H9 (cell line): ENCODE results near the gene IGSF22. TPM values are rescaled to one million over a fixed set of nuclear protein-coding genes. Genes with fewer than 3 reads are reported as not detected.
A peak's percentile ranks its signal among the peaks of the same experiment; 100 is the strongest.

ENCODE experiments used
- DNase-seq: peaks from one replicate; pipeline ENCODE4 v3.0.0-alpha.2; 2017
- H2AFZ ChIP-seq: one replicate; pipeline ENCODE4 v1.6.1; 2013; ENCODE audit warnings: mild to moderate bottlenecking, low read length, control low read depth, moderate library complexity
- H2AK5ac ChIP-seq: 2 replicates; pipeline ENCODE4 v1.6.1; 2013; ENCODE audit warnings: low read length, control low read depth, mixed read lengths; ENCODE audit not compliant: insufficient read length
- H2BK120ac ChIP-seq: one replicate; pipeline ENCODE4 v1.6.1; 2013; ENCODE audit warnings: low read depth, mild to moderate bottlenecking, low read length, control low read depth, inconsistent platforms; ENCODE audit not compliant: poor library complexity, severe bottlenecking
- H2BK12ac ChIP-seq: 2 replicates; pipeline ENCODE4 v1.6.1; 2013; ENCODE audit warnings: low read length, control low read depth, mixed read lengths, low read depth; ENCODE audit not compliant: insufficient read length
- H2BK15ac ChIP-seq: 2 replicates; pipeline ENCODE4 v1.6.1; 2013; ENCODE audit warnings: low read depth, low read length, control low read depth
- H2BK20ac ChIP-seq: one replicate; pipeline ENCODE4 v1.6.1; 2013; ENCODE audit warnings: low read depth, mild to moderate bottlenecking, low read length, control low read depth, inconsistent platforms; ENCODE audit not compliant: poor library complexity, severe bottlenecking
- H2BK5ac ChIP-seq: 2 replicates; pipeline ENCODE4 v1.6.1; 2013; ENCODE audit warnings: low read length, control low read depth, mixed read lengths; ENCODE audit not compliant: insufficient read length
- H3K14ac ChIP-seq: 2 replicates; pipeline ENCODE4 v1.6.1; 2013; ENCODE audit warnings: low read length, control low read depth; ENCODE audit not compliant: insufficient read depth
- H3K18ac ChIP-seq: 2 replicates; pipeline ENCODE4 v1.6.1; 2013; ENCODE audit warnings: low read depth, mild to moderate bottlenecking, mixed read lengths, low read length, control low read depth; ENCODE audit not compliant: insufficient read length
- H3K23ac ChIP-seq: 2 replicates; pipeline ENCODE4 v1.6.1; 2013; ENCODE audit warnings: low read length, control low read depth, mixed read lengths, low read depth; ENCODE audit not compliant: insufficient read length
- H3K23me2 ChIP-seq: 2 replicates; pipeline ENCODE4 v1.6.1; 2013; ENCODE audit warnings: low read depth, mild to moderate bottlenecking, mixed read lengths, low read length, control low read depth; ENCODE audit not compliant: insufficient read length, poor library complexity, severe bottlenecking
- H3K27ac ChIP-seq: 2 replicates; pipeline ENCODE4 v1.5.1; 2013; ENCODE audit warnings: low read length, control low read depth, mixed read lengths, low read depth; ENCODE audit not compliant: insufficient read length
- H3K27me3 ChIP-seq: 2 replicates; pipeline ENCODE4 v1.6.1; 2013; ENCODE audit warnings: low read length, control low read depth, inconsistent platforms; ENCODE audit not compliant: insufficient read depth
- H3K4ac ChIP-seq: 2 replicates; pipeline ENCODE4 v1.6.1; 2013; ENCODE audit warnings: low read depth, mild to moderate bottlenecking, control low read depth, inconsistent platforms, low read length, moderate library complexity
- H3K4me1 ChIP-seq: 2 replicates; pipeline ENCODE4 v1.6.1; 2013; ENCODE audit warnings: low read length, control low read depth, inconsistent platforms; ENCODE audit not compliant: insufficient read depth
- H3K4me2 ChIP-seq: 2 replicates; pipeline ENCODE4 v1.6.1; 2013; ENCODE audit warnings: low read length, control low read depth, mixed read lengths; ENCODE audit not compliant: insufficient read length, insufficient read depth
- H3K56ac ChIP-seq: 2 replicates; pipeline ENCODE4 v1.6.1; 2013; ENCODE audit warnings: low read depth, mild to moderate bottlenecking, mixed read lengths, low read length, control low read depth; ENCODE audit not compliant: insufficient read length
- H3K79me1 ChIP-seq: 2 replicates; pipeline ENCODE4 v1.6.1; 2013; ENCODE audit warnings: low read depth, mild to moderate bottlenecking, moderate library complexity, low read length, control low read depth, inconsistent platforms; ENCODE audit not compliant: insufficient read depth, poor library complexity, severe bottlenecking
- H3K79me2 ChIP-seq: 2 replicates; pipeline ENCODE4 v1.6.1; 2013; ENCODE audit warnings: low read length, control low read depth, inconsistent platforms; ENCODE audit not compliant: insufficient read depth
- H3K9ac ChIP-seq: 2 replicates; pipeline ENCODE4 v1.6.1; 2013; ENCODE audit warnings: low read length, control low read depth, mixed read lengths; ENCODE audit not compliant: insufficient read length; ENCODE audit errors: extremely low read depth
- H3K9me3 ChIP-seq: one replicate; pipeline ENCODE4 v1.6.1; 2013; ENCODE audit warnings: low read depth, low read length, inconsistent platforms; ENCODE audit not compliant: control insufficient read depth
- H3T11ph ChIP-seq: one replicate; pipeline ENCODE4 v1.6.1; 2013; ENCODE audit warnings: mild to moderate bottlenecking, low read length, control low read depth, inconsistent platforms
- H4K20me1 ChIP-seq: one replicate; pipeline ENCODE4 v1.6.1; 2013; ENCODE audit not compliant: control insufficient read depth, insufficient read length, insufficient read depth
- H4K5ac ChIP-seq: 2 replicates; pipeline ENCODE4 v1.6.1; 2013; ENCODE audit warnings: low read depth, mild to moderate bottlenecking, mixed read lengths, low read length, control low read depth; ENCODE audit not compliant: insufficient read length
- H4K8ac ChIP-seq: replicated peaks from 2 replicates; pipeline ENCODE4 v1.6.1; 2013; ENCODE audit warnings: low read length, control low read depth, mixed read lengths, low read depth; ENCODE audit not compliant: insufficient read length
- H4K91ac ChIP-seq: 2 replicates; pipeline ENCODE4 v1.6.1; 2013; ENCODE audit warnings: low read depth, mild to moderate bottlenecking, moderate library complexity, mixed read lengths, low read length, control low read depth; ENCODE audit not compliant: insufficient read length
- H3K27ac Mint-ChIP-seq, 3 experiments: 2 replicates in 2 of 3; 3 replicates in 1 of 3; pipeline ENCODE4 v1.8.0; 2020 to 2021; ENCODE audit warnings: mixed read lengths in 3 of 3, mild to moderate bottlenecking in 1 of 3, moderate library complexity in 1 of 3
- H3K27me3 Mint-ChIP-seq: 2 replicates; pipeline ENCODE4 v1.8.0; 2021; ENCODE audit warnings: low read depth, mild to moderate bottlenecking, moderate library complexity, mixed read lengths
- H3K36me3 Mint-ChIP-seq, 3 experiments: 2 replicates in 2 of 3; 3 replicates in 1 of 3; pipeline ENCODE4 v1.8.0; 2020 to 2021; ENCODE audit warnings: low read depth in 3 of 3, mixed read lengths in 3 of 3; ENCODE audit not compliant: insufficient read depth in 1 of 3
- H3K4me1 Mint-ChIP-seq, 2 experiments: 2 replicates each; pipeline ENCODE4 v1.8.0; 2020; ENCODE audit warnings: mixed read lengths in 2 of 2
- H3K4me3 Mint-ChIP-seq, 2 experiments: 2 replicates in 1 of 2; 3 replicates in 1 of 2; pipeline ENCODE4 v1.8.0; 2020 to 2021; ENCODE audit warnings: mild to moderate bottlenecking in 2 of 2, mixed read lengths in 2 of 2, moderate library complexity in 1 of 2
- H3K9me3 Mint-ChIP-seq, 2 experiments: 2 replicates in 1 of 2; 3 replicates in 1 of 2; pipeline ENCODE4 v1.8.0; 2020; ENCODE audit warnings: mild to moderate bottlenecking in 2 of 2, mixed read lengths in 2 of 2, moderate library complexity in 1 of 2
- WGBS: extraction: QIAGEN DNeasy Blood & Tissue Kit; methylation state at CpG from one replicate; pipeline ENCODE4 v1.1.7; 2013; ENCODE audit warnings: missing lambda C conversion rate, low lambda C conversion rate, mixed read lengths; ENCODE audit not compliant: insufficient read length; ENCODE audit errors: extremely low coverage; 5-methylcytosine and 5-hydroxymethylcytosine counted together
- total RNA-seq: library from RNA; stranded (reverse); gene quantifications from 2 replicates; pipeline ENCODE4 v1.2.1, GENCODE V29; 2021
- TF ChIP-seq, protein P1 (sequence below): fragments of 200-600 bp; sonication (generic); conservative IDR thresholded peaks from 3 replicates; pipeline ENCODE4 v1.8.0; 2021; ENCODE audit warnings: antibody characterized with exemption, mild to moderate bottlenecking

Gene IGSF22
- total RNA-seq, 1 experiment from 2014 or later, result 0.35 TPM

DNA sequence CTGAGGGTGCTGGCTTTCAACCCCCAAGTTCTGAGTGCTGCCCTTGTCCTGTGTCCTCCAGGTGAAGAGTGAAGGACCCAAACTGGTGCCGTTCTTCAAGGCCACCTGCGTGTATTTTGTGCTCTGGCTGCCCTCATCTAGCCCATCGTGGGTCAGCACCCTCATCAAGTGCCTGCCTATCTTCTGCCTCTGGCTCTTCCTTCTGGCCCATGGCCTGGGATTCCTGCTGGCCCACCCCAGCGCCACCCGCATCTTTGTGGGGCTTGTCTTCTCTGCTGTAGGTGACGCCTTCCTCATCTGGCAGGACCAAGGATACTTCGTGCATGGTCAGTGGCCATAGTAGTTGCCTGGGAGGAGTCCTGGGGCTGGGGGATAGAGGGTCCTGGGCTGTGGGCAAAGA, 25.1 kb downstream of the IGSF22 start:
- peaks cover 17 to 19% of the 10 kb centered on the region in 2 experiments for H3K4me1 Mint-ChIP-seq
- H2BK120ac ChIP-seq, result no peak overlapping the region
- H2BK15ac ChIP-seq, result no peak overlapping the region
- no peak overlapping the region for H2BK12ac ChIP-seq
- no peak overlapping the region for H2AK5ac ChIP-seq
- H4K91ac ChIP-seq, result no peak overlapping the region
- H3K4me3 Mint-ChIP-seq, result peak overlapping the region in 1 of 2 experiments; percentile 10; a peak in 1 of 5 replicates
- no peak overlapping the region for H3K4ac ChIP-seq
- no peak for DNase-seq
- no peaks in the 10 kb centered on the region for H3K36me3 Mint-ChIP-seq
- WGBS, result no CpG with 5 or more reads among the region's 7 CpGs
- no peak overlapping the region for H3K4me2 ChIP-seq
- no peak overlapping the region for H3T11ph ChIP-seq
- no peak overlapping the region for H4K8ac ChIP-seq
- H3K27me3 Mint-ChIP-seq, result peaks cover 49% of the 10 kb centered on the region
- no peak overlapping the region for H3K56ac ChIP-seq
- peaks cover 2% of the 10 kb centered on the region for H3K23me2 ChIP-seq
- H3K27ac Mint-ChIP-seq, result no peak overlapping the region
- H4K5ac ChIP-seq, result no peak overlapping the region
- no peaks in the 10 kb centered on the region for H3K9me3 Mint-ChIP-seq
- H3K23ac ChIP-seq, result no peak overlapping the region
- H3K9ac ChIP-seq, result no peak overlapping the region
- no peaks in the 10 kb centered on the region; the same call in 1 of the 2 replicates for H3K27me3 ChIP-seq
- H3K9me3 ChIP-seq, result no peaks in the 10 kb centered on the region
- no peaks in the 10 kb centered on the region for H4K20me1 ChIP-seq
- no peak overlapping the region for H3K14ac ChIP-seq
- H2BK20ac ChIP-seq, result no peak overlapping the region
- H2AFZ ChIP-seq, result no peak overlapping the region
- no peak overlapping the region for H3K18ac ChIP-seq
- H3K79me2 ChIP-seq, result no peaks in the 10 kb centered on the region
- H3K79me1 ChIP-seq, result no peaks in the 10 kb centered on the region
- H3K4me1 ChIP-seq, result no peaks in the 10 kb centered on the region; the same call in 1 of the 2 replicates
- TF ChIP-seq, protein P1, sequence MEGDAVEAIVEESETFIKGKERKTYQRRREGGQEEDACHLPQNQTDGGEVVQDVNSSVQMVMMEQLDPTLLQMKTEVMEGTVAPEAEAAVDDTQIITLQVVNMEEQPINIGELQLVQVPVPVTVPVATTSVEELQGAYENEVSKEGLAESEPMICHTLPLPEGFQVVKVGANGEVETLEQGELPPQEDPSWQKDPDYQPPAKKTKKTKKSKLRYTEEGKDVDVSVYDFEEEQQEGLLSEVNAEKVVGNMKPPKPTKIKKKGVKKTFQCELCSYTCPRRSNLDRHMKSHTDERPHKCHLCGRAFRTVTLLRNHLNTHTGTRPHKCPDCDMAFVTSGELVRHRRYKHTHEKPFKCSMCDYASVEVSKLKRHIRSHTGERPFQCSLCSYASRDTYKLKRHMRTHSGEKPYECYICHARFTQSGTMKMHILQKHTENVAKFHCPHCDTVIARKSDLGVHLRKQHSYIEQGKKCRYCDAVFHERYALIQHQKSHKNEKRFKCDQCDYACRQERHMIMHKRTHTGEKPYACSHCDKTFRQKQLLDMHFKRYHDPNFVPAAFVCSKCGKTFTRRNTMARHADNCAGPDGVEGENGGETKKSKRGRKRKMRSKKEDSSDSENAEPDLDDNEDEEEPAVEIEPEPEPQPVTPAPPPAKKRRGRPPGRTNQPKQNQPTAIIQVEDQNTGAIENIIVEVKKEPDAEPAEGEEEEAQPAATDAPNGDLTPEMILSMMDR, result no peak
- H2BK5ac ChIP-seq, result no peak overlapping the region
- no peak overlapping the region for H3K27ac ChIP-seq
